Neural cell (in vitro differentiated cells): Measurements from ENCODE around the gene ABCA2. TPM values are rescaled to one million over a fixed set of nuclear protein-coding genes. Genes with fewer than 3 reads are reported as not detected.

Experiments used
- H2AFZ ChIP-seq: fragments of 200-600, 300-800 bp; sonication (generic), shearing (Covaris generic); 2 replicates; pipeline ENCODE4 v1.6.0; 2014; ENCODE audit warnings: low read depth, mild to moderate bottlenecking, antibody characterized with exemption, low read length, moderate library complexity
- H3F3A ChIP-seq: fragments of 200-600 bp; shearing (Covaris generic); 2 replicates; pipeline ENCODE4 v1.6.1; 2016; ENCODE audit warnings: mild to moderate bottlenecking, moderate library complexity, mixed read lengths, antibody characterized with exemption, low read length; ENCODE audit not compliant: insufficient read depth, poor library complexity, severe bottlenecking
- H3K27ac ChIP-seq: fragments of 200-600, 300-800 bp; sonication (generic), shearing (Covaris generic); 2 replicates; pipeline ENCODE4 v1.5.1; 2014; ENCODE audit warnings: mild to moderate bottlenecking, low read length, moderate library complexity
- H3K27me3 ChIP-seq: fragments of 300-800, 200-600 bp; sonication (generic), shearing (Covaris generic); 2 replicates; pipeline ENCODE4 v1.6.0; 2014; ENCODE audit warnings: mild to moderate bottlenecking, low read depth, low read length, moderate library complexity; ENCODE audit not compliant: insufficient read depth
- H3K36me3 ChIP-seq: fragments of 300-800, 200-600 bp; sonication (generic), shearing (Covaris generic); 2 replicates; pipeline ENCODE4 v1.5.1; 2014; ENCODE audit warnings: mild to moderate bottlenecking, antibody characterized with exemption, low read length, moderate library complexity; ENCODE audit not compliant: insufficient read depth
- H3K4me2 ChIP-seq: fragments of 300-800, 200-600 bp; sonication (generic), shearing (Covaris generic); 2 replicates; pipeline ENCODE4 v1.6.0; 2014; ENCODE audit warnings: mild to moderate bottlenecking, low read length
- H3K4me3 ChIP-seq: fragments of 300-800, 200-600 bp; sonication (generic), shearing (Covaris generic); 2 replicates; pipeline ENCODE4 v1.5.1; 2014; ENCODE audit warnings: mild to moderate bottlenecking, low read length, moderate library complexity
- H3K79me2 ChIP-seq: fragments of 200-600 bp; shearing (Covaris generic); replicated peaks from 2 replicates; pipeline ENCODE4 v1.6.0; 2014; ENCODE audit warnings: mild to moderate bottlenecking, low read length, moderate library complexity; ENCODE audit not compliant: insufficient read depth
- H3K9ac ChIP-seq: fragments of 300-800, 200-600 bp; sonication (generic), shearing (Covaris generic); 2 replicates; pipeline ENCODE4 v1.6.1; 2016; ENCODE audit warnings: mild to moderate bottlenecking, low read length, mixed read lengths
- H3K9me2 ChIP-seq: fragments of 200-600 bp; shearing (Covaris generic); 2 replicates; pipeline ENCODE4 v1.6.1; 2016; ENCODE audit warnings: mild to moderate bottlenecking, low read length, mixed read lengths; ENCODE audit not compliant: insufficient read depth
- H3K9me3 ChIP-seq: fragments of 200-600, 300-800 bp; sonication (generic), shearing (Covaris generic); 2 replicates; pipeline ENCODE4 v1.6.1; 2016; ENCODE audit warnings: mild to moderate bottlenecking, mixed run types, low read length, moderate library complexity, mixed read lengths
- H4K20me1 ChIP-seq: fragments of 200-600 bp; shearing (Covaris generic); 2 replicates; pipeline ENCODE4 v1.6.1; 2016; ENCODE audit warnings: mild to moderate bottlenecking, mixed run types; ENCODE audit not compliant: insufficient read depth
- CTCF ChIP-seq: fragments of 450-650 bp; IDR thresholded peaks from 2 replicates; pipeline ENCODE4 v1.5.1; 2014; ENCODE audit warnings: antibody characterized with exemption, mild to moderate bottlenecking, moderate library complexity; ENCODE audit not compliant: poor library complexity, severe bottlenecking
- EP300 ChIP-seq: fragments of 450-650 bp; conservative IDR thresholded peaks from 2 replicates; pipeline ENCODE4 v1.6.1; 2014; ENCODE audit warnings: antibody characterized with exemption, mild to moderate bottlenecking, moderate library complexity; ENCODE audit not compliant: poor library complexity, severe bottlenecking
- EZH2 ChIP-seq: fragments of 200-600, 300-800 bp; shearing (Covaris generic), sonication (generic); IDR thresholded peaks from 2 replicates; pipeline ENCODE4 v1.6.1; 2014; ENCODE audit warnings: antibody characterized with exemption, low read length, borderline replicate concordance, mild to moderate bottlenecking; ENCODE audit not compliant: insufficient read depth, poor library complexity, severe bottlenecking
- MXI1 ChIP-seq: fragments of 450-650 bp; conservative IDR thresholded peaks from 2 replicates; pipeline ENCODE4 v1.6.1; 2014; ENCODE audit warnings: antibody characterized with exemption, mild to moderate bottlenecking; ENCODE audit not compliant: poor library complexity, severe bottlenecking
- POLR2AphosphoS5 ChIP-seq: IDR thresholded peaks from 2 replicates; pipeline ENCODE4 v1.6.1; 2012
- RAD21 ChIP-seq: fragments of 450-650 bp; conservative IDR thresholded peaks from 2 replicates; pipeline ENCODE4 v1.6.1; 2014; ENCODE audit warnings: antibody characterized with exemption, mild to moderate bottlenecking, moderate library complexity
- REST ChIP-seq: IDR thresholded peaks from 2 replicates; pipeline ENCODE4 v1.6.1; 2012; ENCODE audit warnings: borderline replicate concordance
- SMC3 ChIP-seq: fragments of 450-650 bp; conservative IDR thresholded peaks from 2 replicates; pipeline ENCODE4 v1.6.1; 2014; ENCODE audit warnings: antibody characterized with exemption, mild to moderate bottlenecking, moderate library complexity; ENCODE audit not compliant: poor library complexity
- TAF1 ChIP-seq: IDR thresholded peaks from 2 replicates; pipeline ENCODE4 v1.6.1; 2012; ENCODE audit warnings: low read depth
- polyA plus RNA-seq: library from polyadenylated mRNA; depleted of rRNA; stranded (reverse); fragments of >200 nt; gene quantifications from 2 replicates; pipeline ENCODE4 v1.2.3, GENCODE V29; 2014

ABCA2 gene
- polyA plus RNA-seq, 1 donor from 2014 or later: 30.6 TPM

- Histone ChIP-seq H3K9me3 (no peaks in the 10 kb centered on the region), H3K36me3 (no peaks in the 10 kb centered on the region), H3K4me2 (no peak overlapping the region), H3K9me2 (no peaks in the 10 kb centered on the region), H3K4me3 (no peak overlapping the region), H4K20me1 (no peaks in the 10 kb centered on the region), H3F3A (no peaks in the 10 kb centered on the region), H3K79me2 (no peaks in the 10 kb centered on the region), H3K9ac (no peak overlapping the region), H2AFZ (no peak overlapping the region), H3K27me3 (peaks cover 50% of the 10 kb centered on the region), H3K27ac (no peak overlapping the region)
- no peak for TF ChIP-seq EZH2
- no peak for TF ChIP-seq SMC3
- no peak for TF ChIP-seq TAF1
- TF ChIP-seq MXI1: no peak
- TF ChIP-seq REST: no peak
- TF ChIP-seq CTCF: no peak
- no peak for TF ChIP-seq EP300
- no peak for TF ChIP-seq POLR2AphosphoS5
- TF ChIP-seq RAD21: no peak
These were observed 27.6 kb upstream of the ABCA2 start for GRCh38 chr9:137055385-137056364.

- no peaks in the 10 kb centered on the region for H4K20me1 ChIP-seq
- no peak overlapping the region for H3K9ac ChIP-seq
- H3K4me3 ChIP-seq: no peak overlapping the region
- no peak for TF ChIP-seq REST
- no peak for TF ChIP-seq RAD21
- TF ChIP-seq EP300: no peak
- TF ChIP-seq MXI1: no peak
- no peak for TF ChIP-seq SMC3
- TF ChIP-seq TAF1: no peak
- TF ChIP-seq EZH2: no peak
- no peak overlapping the region for H2AFZ ChIP-seq
- H3K36me3 ChIP-seq: no peaks in the 10 kb centered on the region
- H3K9me2 ChIP-seq: no peaks in the 10 kb centered on the region
- no peak overlapping the region for H3K4me2 ChIP-seq
- no peak overlapping the region for H3K27ac ChIP-seq
- no peaks in the 10 kb centered on the region for H3K79me2 ChIP-seq
- no peaks in the 10 kb centered on the region for H3F3A ChIP-seq
- H3K27me3 ChIP-seq: peaks cover 57% of the 10 kb centered on the region
- H3K9me3 ChIP-seq: no peaks in the 10 kb centered on the region
These were observed 26.9 kb upstream of the ABCA2 start for GRCh38 chr9:137054932-137055384.
